ENCODE data around the gene CCDC149.

DNA sequence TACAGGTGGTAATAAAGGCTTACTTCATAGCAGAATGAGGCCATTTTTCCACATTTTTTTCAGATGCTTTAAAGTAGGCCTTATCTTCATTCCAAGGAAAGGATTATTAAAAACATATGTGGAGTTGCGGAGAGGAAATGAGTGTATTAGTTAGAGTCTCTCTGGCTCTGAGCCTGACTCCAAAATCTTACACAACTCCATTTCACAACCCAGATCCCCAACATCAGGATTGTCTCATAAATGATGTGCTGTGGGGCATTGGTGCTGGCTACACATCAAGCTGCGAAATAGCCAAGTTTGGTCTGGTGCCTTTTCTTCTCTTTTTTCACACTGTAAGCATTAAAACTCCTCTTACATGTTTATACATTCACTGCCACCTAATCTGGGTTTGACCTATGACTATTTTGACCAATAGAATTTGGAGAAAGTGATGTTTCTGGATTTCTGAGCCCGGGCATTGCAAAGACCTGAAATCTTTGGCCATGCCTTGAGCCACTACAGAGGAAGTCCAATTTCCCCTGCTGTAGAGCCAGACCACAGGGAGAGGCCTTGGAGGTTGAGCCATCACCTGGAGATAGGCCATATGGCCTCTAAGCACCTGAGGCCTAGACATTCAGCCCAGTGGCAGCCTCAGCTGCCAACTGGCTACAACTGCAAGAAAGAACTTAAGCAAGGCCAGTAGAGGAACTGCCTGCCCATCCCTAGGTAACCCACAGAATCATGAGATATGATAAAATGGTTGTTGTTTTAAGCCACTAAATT lies 134.2 kb downstream of the CCDC149 start:
- TF ChIP-seq, protein P1, sequence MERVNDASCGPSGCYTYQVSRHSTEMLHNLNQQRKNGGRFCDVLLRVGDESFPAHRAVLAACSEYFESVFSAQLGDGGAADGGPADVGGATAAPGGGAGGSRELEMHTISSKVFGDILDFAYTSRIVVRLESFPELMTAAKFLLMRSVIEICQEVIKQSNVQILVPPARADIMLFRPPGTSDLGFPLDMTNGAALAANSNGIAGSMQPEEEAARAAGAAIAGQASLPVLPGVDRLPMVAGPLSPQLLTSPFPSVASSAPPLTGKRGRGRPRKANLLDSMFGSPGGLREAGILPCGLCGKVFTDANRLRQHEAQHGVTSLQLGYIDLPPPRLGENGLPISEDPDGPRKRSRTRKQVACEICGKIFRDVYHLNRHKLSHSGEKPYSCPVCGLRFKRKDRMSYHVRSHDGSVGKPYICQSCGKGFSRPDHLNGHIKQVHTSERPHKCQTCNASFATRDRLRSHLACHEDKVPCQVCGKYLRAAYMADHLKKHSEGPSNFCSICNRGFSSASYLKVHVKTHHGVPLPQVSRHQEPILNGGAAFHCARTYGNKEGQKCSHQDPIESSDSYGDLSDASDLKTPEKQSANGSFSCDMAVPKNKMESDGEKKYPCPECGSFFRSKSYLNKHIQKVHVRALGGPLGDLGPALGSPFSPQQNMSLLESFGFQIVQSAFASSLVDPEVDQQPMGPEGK (CRISPR knock-in tag; IDR thresholded peaks at IDR 0.05; ENCODE audit: borderline replicate concordance): no peak
- TF ChIP-seq, protein P2, sequence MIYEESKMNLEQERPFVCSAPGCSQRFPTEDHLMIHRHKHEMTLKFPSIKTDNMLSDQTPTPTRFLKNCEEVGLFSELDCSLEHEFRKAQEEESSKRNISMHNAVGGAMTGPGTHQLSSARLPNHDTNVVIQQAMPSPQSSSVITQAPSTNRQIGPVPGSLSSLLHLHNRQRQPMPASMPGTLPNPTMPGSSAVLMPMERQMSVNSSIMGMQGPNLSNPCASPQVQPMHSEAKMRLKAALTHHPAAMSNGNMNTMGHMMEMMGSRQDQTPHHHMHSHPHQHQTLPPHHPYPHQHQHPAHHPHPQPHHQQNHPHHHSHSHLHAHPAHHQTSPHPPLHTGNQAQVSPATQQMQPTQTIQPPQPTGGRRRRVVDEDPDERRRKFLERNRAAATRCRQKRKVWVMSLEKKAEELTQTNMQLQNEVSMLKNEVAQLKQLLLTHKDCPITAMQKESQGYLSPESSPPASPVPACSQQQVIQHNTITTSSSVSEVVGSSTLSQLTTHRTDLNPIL (CRISPR knock-in tag; IDR thresholded peaks at IDR 0.05; ENCODE audit: low read depth): no peak
- TF ChIP-seq RARB (CRISPR knock-in tag; IDR thresholded peaks at IDR 0.05) (no peak), ZC3H10 (CRISPR knock-in tag; IDR thresholded peaks at IDR 0.05) (no peak), TOX (CRISPR knock-in tag; IDR thresholded peaks at IDR 0.05; ENCODE audit: borderline replicate concordance) (no peak), ARNTL (CRISPR knock-in tag; IDR thresholded peaks at IDR 0.05; ENCODE audit: borderline replicate concordance, low read depth) (no peak), BACH2 (CRISPR knock-in tag; IDR thresholded peaks at IDR 0.05; ENCODE audit: borderline replicate concordance) (no peak), GLIS3 (CRISPR knock-in tag; IDR thresholded peaks at IDR 0.05) (no peak), TCF4 (CRISPR knock-in tag; IDR thresholded peaks at IDR 0.05; ENCODE audit: borderline replicate concordance) (no peak), ZFP3 (CRISPR knock-in tag; IDR thresholded peaks at IDR 0.05) (no peak), SNAI2 (CRISPR knock-in tag; IDR thresholded peaks at IDR 0.05) (no peak)
- TF ChIP-seq, protein P3, sequence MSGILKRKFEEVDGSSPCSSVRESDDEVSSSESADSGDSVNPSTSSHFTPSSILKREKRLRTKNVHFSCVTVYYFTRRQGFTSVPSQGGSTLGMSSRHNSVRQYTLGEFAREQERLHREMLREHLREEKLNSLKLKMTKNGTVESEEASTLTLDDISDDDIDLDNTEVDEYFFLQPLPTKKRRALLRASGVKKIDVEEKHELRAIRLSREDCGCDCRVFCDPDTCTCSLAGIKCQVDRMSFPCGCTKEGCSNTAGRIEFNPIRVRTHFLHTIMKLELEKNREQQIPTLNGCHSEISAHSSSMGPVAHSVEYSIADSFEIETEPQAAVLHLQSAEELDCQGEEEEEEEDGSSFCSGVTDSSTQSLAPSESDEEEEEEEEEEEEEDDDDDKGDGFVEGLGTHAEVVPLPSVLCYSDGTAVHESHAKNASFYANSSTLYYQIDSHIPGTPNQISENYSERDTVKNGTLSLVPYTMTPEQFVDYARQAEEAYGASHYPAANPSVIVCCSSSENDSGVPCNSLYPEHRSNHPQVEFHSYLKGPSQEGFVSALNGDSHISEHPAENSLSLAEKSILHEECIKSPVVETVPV (CRISPR knock-in tag; IDR thresholded peaks at IDR 0.05): no peak
- TF ChIP-seq, protein P4, sequence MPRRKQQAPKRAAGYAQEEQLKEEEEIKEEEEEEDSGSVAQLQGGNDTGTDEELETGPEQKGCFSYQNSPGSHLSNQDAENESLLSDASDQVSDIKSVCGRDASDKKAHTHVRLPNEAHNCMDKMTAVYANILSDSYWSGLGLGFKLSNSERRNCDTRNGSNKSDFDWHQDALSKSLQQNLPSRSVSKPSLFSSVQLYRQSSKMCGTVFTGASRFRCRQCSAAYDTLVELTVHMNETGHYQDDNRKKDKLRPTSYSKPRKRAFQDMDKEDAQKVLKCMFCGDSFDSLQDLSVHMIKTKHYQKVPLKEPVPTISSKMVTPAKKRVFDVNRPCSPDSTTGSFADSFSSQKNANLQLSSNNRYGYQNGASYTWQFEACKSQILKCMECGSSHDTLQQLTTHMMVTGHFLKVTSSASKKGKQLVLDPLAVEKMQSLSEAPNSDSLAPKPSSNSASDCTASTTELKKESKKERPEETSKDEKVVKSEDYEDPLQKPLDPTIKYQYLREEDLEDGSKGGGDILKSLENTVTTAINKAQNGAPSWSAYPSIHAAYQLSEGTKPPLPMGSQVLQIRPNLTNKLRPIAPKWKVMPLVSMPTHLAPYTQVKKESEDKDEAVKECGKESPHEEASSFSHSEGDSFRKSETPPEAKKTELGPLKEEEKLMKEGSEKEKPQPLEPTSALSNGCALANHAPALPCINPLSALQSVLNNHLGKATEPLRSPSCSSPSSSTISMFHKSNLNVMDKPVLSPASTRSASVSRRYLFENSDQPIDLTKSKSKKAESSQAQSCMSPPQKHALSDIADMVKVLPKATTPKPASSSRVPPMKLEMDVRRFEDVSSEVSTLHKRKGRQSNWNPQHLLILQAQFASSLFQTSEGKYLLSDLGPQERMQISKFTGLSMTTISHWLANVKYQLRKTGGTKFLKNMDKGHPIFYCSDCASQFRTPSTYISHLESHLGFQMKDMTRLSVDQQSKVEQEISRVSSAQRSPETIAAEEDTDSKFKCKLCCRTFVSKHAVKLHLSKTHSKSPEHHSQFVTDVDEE (CRISPR knock-in tag; IDR thresholded peaks at IDR 0.05): no peak

Data from SK-N-SH treated with all-trans-retinoic acid at 6 μM for 48 hours (cell line).